Esophagus squamous epithelium (tissue), 4 donors: ENCODE results near the gene NAPSA.

Source experiments
- CTCF ChIP-seq, 6 experiments: fragments of 450-650 bp in 4 of 6; fragments of 200-600 bp in 2 of 6; sonication (generic) in 2 of 6; IDR thresholded peaks; one replicate each; pipeline ENCODE4 v1.5.1; 2016 to 2019; ENCODE audit warnings: antibody characterized with exemption in 6 of 6, mild to moderate bottlenecking in 4 of 6, moderate library complexity in 4 of 6
- POLR2A ChIP-seq, 4 donors: fragments of 450-650 bp; IDR thresholded peaks; one replicate each; pipeline ENCODE4 v1.6.1; 2017; ENCODE audit warnings: antibody characterized with exemption in 4 of 4, mild to moderate bottlenecking in 4 of 4, moderate library complexity in 3 of 4

DNA sequence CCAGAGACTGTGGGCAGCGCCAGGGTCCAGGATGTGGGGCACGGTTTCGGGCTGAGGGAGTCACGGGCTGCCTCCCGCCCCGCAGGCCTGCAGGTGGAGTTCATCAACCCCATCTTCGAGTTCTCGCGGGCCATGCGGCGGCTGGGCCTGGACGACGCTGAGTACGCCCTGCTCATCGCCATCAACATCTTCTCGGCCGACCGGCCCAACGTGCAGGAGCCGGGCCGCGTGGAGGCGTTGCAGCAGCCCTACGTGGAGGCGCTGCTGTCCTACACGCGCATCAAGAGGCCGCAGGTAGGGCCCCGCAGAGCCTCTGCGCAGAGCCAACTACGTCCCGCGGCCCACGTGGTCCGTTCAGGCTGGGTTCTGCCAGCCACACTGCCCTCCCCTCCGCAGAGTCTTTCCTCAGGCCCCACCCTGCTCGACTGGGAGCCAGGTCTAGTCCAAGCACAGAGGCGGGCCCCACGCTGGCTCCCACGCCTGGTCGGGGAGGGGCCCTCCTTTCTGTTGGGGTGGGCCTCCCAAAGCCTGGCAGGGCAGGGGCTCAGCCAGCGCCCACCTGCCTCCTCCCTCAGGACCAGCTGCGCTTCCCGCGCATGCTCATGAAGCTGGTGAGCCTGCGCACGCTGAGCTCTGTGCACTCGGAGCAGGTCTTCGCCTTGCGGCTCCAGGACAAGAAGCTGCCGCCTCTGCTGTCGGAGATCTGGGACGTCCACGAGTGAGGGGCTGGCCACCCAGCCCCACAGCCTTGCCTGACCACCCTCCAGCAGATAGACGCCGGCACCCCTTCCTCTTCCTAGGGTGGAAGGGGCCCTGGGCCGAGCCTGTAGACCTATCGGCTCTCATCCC is 16.7 kb upstream of the NAPSA start:
- TF ChIP-seq CTCF (IDR thresholded peaks at IDR 0.05) (no peak), POLR2A (IDR thresholded peaks at IDR 0.05) (no peak)
